Fibroblast of skin of scalp (primary cell): ENCODE data around the gene RC3H2.
"Not testable (repeated sequence)": the region's sequence is repeated elsewhere in the genome, so short reads cannot be mapped to it uniquely, and the experiment has no call there.

Experiments used
- DNase-seq: peaks from one replicate; pipeline ENCODE4 v3.0.0-alpha.2; 2013

Gene RC3H2

GRCh38 chr9:122923947-122924346 lies 18.8 kb upstream of the RC3H2 start:
- DNase-seq = no peak

DNA sequence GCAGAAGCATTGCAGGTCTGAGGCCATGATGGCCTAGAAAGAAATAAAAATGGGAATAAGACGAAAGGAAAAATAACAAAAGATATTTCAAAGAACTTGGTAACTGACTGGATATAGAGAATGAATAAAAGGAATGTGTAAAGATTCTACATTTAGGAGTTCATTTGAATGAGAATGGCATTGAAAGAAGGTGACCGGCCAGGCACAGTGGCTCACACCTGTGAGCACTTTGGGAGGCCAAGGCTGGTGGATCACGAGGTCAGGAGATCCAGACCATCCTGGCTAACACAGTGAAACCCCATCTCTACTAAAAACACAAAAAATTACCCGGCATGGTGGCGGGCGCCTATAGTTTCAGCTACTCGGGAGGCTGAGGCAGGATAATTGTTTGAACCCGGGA lies 17.6 kb upstream of the RC3H2 start:
- no peak for DNase-seq

DNA sequence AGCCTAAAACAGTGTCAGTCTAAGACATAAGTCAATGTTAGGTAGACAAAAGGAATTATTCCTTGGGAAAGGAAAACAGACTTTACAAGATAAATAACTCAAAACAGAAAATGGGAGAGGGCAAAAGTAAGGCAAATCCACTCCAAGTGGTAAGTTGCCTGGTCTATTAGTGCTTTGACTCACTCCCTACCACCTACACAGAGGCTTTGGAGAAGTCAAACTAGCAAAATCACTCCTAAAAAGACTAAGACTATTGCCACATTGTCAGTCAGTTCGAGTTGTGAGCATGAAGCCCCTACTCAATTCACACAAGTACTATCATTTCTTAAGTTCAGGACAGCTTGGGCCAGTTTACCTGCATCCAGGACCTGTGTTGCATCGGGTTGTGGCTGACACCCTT lies 13.2 kb upstream of the RC3H2 start:
- DNase-seq = no peak

DNA sequence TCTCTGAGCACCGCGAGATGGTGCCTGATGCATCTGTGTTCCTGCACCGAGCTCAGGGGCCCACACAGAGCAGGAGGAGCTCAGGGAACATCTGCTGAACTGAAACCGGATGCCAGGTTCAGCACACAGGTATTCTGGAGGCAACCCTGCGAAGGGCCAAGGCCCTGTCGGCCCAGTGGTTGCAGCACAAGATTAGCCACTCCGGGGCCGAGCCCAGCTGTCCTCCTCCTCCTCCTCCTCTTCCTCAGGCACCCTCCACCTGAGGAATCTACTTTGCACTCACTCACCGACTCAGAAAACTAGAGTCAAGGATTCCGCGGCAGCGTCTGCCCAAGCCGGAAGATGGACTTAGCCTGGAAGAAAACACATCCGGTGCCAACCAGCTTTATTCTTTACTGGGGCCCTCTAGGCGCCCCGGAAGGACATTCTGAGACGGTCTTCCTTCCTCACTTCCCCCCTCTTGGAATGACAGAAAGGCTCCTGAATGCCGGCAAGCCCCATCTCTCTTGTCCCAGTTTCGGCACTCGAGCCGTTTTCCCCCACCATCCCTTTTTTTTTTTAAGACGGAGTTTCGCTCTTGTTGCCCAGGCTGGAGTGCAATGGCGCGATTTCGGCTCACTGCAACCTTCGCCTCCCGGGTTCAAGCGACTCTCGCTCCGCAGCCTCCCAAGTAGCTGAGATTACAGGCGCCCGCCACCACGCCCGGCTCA lies 8.0 kb upstream of the RC3H2 start, which contains the start of gene ZBTB6:
Gene ZBTB6, minus strand, starts transcription at position 360 of the 710 bp plus-strand sequence. CDS start 1,251 bp downstream, outside the sequence.
- peak; percentile 88 for DNase-seq

- no peak for DNase-seq
Observed at GRCh38 chr9:122912671-122912963, 7.5 kb upstream of the RC3H2 start.

DNA sequence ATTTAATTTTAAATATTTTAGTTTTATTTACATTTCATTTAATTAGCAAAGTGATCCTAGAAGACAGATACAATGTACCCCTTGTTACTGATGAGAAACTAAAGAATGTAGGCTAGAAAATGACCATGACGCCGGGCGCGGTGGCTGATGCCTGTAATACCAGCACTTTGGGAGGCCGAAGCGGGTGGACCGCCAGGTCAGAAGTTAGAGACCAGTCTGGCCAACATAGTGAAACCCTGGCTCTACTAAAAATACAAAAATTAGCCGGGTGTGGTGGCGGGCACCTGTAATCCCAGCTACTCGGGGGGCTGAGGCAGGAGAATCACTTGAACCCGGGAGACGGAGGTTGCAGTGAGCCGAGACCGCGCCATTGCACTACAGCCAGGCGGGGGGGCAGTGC lies 963 bp upstream of the RC3H2 start:
- DNase-seq = not testable (repeated sequence)

DNA sequence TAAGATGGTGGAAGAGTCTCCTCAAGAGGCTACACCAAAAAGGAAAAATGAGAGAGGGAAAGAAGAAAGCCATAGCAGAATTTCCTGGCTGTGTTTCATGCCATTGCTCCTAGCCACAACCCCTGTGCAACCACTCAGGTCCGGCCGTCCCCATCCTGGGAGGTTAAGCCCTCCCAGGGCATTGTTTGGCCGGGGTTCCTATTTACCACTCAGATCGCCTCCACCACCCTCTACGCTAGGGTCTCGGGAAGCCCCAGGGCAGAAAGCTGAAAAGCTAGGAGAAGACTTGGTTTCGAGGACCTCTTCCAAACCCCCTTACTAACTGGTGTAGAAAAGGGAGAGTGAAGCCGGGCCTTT lies 715 bp downstream of the RC3H2 start:
- peak; percentile 24 for DNase-seq

GRCh38 chr9:122900791-122901190 lies 4.4 kb downstream of the RC3H2 start:
- peak; percentile 4 for DNase-seq

GRCh38 chr9:122897969-122898368 lies 7.2 kb downstream of the RC3H2 start:
- DNase-seq = no peak

- no peak for DNase-seq
Observed at GRCh38 chr9:122888480-122888879, 16.7 kb downstream of the RC3H2 start.

- no peak for DNase-seq
Observed at GRCh38 chr9:122883125-122883524, 22.0 kb downstream of the RC3H2 start.

DNA sequence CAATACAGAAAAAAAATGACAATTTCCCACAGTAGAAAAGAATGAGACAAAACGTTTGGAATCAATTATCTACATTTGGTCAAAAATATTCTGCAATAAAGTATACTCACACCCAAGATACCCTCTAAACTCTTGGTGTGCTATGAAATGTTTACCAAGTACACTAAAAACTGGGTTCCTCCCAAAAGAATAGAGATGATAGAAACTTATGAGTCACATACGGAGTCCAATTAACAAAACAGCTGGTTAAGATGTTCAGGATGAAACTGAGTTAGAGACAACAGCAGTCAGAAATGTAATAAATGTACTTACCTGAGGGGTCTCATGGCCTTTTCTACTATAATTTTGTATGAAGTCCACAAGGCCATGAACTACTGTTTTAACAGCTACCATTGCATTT lies 25.7 kb downstream of the RC3H2 start:
- DNase-seq = no peak

DNA sequence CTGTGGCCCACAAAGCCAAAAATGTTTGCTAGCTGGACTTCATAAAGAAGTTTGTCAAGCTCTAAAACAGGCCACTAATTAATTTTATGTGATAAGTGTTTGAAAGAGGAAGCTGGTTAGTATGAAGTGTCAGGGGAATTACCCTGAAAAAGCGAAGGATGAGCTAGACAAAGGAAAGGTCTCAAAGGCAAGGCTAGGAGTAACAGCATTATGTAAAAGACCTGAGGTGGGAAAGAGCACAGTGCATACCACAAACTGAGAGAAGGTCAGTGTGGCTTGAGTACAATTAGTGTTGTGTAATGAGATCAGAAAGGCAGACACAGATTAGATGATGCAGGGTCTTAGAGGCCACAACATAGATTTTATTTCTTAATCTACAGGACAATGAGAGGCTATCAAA lies 29.6 kb downstream of the RC3H2 start:
- no peak for DNase-seq

GRCh38 chr9:122867276-122867675 lies 37.9 kb downstream of the RC3H2 start:
- not testable (repeated sequence) for DNase-seq

GRCh38 chr9:122866079-122866478 lies 39.1 kb downstream of the RC3H2 start:
- no peak for DNase-seq

GRCh38 chr9:122865300-122865699 lies 39.9 kb downstream of the RC3H2 start:
- DNase-seq = no peak

- DNase-seq = no peak
Observed at GRCh38 chr9:122863407-122863806, 41.8 kb downstream of the RC3H2 start.

DNA sequence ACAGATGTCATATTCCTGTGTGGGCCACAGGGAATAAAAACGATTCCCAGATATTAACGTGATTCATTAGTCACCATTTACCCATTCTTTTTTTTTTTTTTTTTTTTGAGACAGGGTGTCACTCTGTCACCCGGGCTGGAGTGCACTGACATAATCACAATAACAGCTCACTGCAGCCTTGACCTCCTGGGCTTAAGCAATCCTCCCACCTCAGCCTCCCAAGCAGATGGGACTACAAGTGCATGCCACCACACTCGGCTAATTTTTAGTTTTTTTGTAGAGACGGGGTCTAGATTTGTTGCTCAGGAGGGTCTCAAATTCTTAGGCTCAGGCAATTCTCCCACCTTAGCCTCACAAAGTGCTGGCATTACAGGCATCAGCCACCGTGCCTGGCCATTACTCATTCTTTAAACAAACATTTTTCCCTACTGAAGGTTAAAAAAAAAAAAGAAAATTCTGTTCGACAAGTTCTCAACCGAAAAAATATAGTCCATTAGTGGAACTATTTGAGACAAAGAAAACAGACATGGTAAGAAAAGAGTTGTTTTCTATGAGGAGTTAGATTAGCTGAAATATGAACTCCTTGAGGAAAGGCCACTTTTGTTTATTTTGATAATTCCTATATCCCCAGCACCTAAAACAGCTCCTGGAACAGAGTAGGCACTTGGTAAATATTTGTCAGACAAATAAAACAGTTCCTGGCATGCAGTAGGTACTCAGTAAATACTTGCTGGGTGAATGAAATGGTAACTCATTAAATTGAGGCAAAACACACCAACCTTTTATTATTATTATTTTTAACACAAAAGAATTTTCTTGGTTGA lies 44.6 kb downstream of the RC3H2 start:
- DNase-seq = no peak

GRCh38 chr9:122857815-122858214 lies 47.3 kb downstream of the RC3H2 start:
- DNase-seq = no peak

DNA sequence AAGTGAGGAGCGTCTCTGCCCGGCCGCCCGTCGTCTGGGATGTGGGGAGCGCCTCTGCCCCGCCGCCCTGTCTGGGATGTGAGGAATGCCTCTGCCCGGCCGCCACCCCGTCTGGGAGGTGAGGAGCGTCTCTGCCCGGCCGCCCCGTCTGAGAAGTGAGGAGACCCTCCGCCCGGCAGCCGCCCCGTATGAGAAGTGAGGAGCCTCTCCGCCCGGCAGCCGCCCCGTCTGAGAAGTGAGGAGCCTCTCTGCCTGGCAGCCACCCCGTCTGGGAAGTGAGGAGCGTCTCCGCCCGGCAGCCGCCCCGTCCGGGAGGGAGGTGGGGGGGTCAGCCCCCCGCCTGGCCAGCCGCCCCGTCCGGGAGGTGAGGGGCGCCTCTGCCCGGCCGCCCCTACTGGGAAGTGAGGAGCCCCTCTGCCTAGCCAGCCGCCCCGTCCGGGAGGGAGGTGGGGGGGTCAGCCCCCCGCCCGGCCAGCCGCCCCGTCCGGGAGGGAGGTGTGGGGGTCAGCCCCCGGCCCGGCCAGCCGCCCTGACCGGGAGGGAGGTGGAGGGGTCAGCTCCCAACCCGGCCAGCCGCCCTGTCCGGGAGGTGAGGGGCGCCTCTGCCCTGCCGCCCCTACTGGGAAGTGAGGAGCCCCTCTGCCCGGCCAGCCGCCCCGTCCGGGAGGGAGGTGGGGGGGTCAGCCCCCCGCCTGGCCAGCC lies 52.9 kb downstream of the RC3H2 start:
- DNase-seq = not testable (repeated sequence)

- no peak for DNase-seq
Observed at GRCh38 chr9:122848256-122848943, 56.8 kb downstream of the RC3H2 start.

DNA sequence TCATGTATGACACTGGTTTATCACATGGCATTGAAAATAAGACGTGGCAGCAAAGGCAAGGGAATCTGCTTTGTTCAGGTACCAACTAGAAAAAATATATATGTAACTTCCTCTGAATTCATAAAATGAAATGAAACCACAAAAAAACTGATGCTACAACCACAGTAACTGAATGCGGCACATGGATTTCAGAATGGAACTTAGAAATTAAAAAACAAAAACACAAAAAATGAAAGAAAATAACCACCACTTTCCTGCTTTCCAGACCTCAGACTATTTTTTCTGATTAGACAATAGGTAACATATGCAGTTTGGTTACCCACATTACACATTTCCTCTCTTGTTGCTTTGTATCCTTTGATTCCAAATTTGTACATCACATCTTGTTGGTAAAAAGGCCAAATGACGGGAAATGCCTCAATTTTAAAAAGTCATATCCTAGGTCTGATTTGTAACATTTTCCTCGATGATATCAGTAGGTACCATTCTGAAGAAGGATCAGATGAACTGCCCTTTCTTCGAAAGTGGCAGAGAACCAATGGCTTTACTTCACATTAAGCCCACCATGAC lies 58.7 kb downstream of the RC3H2 start:
- DNase-seq = no peak

GRCh38 chr9:122845116-122845515 lies 60.0 kb downstream of the RC3H2 start:
- no peak for DNase-seq
